Inflammatory macrophage treated with lipopolysaccharide for 1 hour (primary cell): ENCODE results near the gene ZFP62.

Experiments used
- DNase-seq, 2 donors: peaks; one replicate each; pipeline ENCODE4 v3.0.0-alpha.2; 2020 to 2022

The ZFP62 gene

DNA sequence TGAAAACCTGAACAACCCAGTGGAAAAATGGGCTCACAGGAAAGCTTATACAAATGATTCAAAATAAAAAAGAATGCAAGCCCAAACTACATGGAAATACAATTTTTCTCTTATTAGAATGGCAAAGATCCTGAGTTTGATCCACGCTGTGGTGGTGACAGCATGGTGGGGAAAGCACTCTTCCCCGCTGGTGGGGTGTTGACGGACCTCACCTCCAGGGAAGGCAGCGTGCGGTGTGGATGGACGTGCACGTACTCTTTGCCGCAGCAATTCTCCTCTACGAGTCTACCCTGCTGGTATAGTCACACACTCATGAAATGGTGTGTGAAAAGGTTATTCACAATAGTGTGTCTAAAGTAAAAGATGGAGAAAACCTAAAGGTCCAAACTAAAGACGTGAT, 5.9 kb upstream of the ZFP62 start:
- DNase-seq = no peak

DNA sequence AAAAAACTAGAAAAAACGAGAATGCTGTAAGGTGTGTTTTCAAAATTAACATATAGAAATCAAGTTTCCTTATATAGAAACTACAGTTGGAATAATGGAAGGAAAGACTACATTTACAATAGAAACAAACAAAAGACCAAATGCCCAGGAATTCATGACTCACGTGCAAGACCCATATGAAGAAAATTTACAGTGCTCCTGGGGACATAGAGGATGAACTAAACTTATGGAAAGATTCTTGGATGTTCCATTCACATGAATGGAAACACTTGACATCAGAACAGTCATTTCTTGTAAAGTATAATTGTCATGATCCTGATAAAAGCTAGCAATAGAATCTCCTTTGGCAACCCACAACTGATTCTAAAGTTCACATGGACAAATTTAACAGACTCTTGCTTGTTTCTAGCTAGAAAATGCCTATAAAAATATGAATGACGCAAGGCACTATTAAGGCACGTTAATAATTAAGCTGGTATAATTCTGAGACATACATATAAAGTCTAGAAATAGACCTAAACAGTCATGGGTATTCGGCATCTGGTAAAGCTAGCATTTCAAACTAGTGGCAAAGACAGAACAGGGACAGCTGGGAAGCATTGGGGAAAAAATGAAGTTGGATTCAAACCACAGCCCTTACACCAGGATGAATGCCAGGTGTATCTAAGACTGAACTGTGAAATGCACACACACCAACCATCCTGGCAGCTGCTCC, 5.1 kb upstream of the ZFP62 start:
- DNase-seq = no peak

DNA sequence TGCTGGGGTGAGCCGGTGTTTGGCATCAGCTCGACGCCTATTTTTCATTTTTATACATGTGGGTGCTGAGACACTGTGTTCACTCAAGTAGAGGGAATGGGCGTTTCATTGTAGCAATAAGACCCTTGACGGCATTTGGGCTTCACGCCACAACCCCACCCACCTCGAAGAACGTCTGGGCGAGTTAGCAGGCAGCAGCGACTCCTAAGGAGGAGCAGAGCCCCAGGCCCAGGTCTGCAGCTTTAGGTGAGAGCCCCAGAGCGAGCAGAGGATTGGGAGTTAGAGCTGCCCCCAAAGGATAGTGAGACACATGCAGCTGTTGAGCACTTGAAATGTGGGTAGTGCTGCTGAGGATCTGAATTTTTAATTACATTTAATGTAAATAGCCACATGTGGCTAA, 1.6 kb upstream of the ZFP62 start:
- DNase-seq = no peak

DNA sequence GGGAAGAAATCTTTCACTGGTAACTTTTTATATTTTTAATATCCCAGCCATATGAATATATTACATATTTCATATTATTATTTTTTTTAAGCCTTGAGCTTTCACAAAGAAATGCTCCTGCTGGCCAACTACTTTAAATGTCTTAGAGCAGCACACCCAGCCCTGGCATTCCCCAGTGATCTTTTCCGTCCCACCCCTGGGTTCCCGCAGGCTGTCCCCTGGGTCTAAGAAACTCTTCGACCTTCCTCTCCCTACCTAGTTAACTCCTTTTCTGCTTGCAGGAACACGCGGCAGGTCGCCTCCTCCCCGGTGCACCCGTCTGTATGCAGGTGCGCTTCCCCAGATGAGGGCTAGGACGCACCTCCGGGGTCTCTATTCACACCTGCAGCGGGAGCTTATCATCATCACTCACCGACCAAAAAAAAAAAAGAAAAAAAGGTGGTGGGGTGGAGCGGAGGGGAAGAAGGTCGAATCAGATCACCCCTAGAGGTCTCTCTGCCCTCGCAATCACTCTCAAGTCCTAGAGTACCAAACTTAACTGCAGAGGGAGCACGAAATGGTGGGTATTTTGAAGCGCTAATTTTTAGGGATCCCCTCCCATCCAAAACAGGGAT, 696 bp downstream of the ZFP62 start:
- peak; percentile 29 to 31 for DNase-seq

DNA sequence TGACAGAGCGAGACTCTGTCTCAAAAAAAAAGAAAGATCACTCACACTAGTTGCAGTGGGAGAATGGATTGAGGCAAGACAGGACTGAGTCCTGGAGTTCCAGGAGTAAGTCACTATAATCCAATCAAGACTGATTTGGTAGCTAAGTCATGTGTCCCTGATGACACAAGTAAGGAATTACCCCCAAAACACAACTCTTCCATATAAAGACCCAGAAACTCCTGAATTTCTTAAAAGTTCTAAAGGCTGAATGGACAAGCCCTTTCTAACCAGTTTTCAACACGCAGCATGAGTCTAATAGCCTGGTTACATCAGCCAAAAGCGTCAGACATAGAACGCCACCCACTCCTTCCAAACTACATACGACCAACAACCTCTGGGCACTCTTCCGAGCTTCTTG, 2.5 kb downstream of the ZFP62 start:
- DNase-seq = peak; percentile 59 to 79

DNA sequence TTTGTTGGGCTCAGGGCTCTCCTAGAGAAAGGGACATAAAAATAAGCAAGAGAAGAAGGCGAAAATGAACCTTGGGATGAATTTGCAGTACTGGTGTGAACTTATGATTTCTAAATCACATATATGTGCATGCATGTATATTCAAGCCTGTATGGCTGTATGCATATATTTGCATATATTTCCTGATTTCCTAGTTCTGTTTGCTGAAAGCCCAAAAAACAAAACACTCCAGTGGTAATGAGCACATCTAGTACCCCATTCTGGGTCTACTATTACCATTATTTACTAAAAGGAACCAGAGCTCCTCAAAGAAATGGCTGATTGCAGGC, 7.3 kb downstream of the ZFP62 start:
- DNase-seq = no peak

DNA sequence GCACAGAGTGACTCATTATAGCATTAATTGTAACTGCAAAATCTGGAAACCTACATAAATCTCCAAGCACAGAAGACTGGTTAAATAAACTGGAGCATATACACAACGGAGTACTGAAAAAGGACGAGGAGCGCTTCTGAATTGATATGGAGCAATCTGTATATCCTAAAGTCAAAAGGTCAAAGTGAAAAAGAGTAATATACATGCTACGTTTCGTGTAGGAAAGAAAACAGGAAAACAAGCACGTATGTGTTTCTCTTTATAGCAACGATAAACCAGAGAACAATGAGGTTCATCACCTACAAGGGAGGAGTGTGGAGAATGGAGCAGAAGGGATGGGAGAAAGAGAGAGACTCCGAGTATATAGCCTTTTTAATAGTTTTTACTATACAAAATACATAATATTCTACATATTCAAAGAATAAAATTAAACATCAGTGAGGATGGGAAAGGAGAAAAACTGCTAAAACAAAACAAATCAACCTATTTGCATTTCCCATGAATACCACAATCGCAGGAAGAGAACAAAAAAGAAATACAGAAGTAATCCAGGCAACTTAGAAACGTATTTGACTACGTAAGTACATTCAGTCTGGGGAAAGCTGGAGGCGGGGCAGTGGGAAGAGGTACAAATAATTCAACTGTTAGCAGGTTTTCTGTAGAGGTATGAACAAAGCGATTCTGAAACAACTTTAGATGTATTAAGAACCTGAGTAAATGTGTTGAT, 7.8 kb downstream of the ZFP62 start:
- no peak for DNase-seq

DNA sequence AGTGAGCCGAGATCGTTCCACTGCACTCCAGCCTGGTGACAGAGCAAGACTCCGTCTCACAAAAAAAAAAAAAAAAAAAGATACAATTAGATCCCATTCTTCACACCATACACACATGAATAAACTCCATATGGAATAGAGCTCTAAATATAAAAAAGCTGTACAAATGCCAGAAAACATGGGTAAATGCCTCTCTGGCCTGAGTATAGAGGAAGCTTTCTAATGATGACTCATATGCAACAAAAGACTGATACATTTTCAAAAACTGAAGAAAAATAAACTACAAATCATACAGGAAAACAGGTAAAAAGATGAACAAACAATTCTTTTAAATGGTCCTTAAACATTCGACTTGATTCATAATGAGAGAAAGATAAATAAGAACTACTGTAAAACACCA, 8.6 kb downstream of the ZFP62 start:
- DNase-seq = no peak

DNA sequence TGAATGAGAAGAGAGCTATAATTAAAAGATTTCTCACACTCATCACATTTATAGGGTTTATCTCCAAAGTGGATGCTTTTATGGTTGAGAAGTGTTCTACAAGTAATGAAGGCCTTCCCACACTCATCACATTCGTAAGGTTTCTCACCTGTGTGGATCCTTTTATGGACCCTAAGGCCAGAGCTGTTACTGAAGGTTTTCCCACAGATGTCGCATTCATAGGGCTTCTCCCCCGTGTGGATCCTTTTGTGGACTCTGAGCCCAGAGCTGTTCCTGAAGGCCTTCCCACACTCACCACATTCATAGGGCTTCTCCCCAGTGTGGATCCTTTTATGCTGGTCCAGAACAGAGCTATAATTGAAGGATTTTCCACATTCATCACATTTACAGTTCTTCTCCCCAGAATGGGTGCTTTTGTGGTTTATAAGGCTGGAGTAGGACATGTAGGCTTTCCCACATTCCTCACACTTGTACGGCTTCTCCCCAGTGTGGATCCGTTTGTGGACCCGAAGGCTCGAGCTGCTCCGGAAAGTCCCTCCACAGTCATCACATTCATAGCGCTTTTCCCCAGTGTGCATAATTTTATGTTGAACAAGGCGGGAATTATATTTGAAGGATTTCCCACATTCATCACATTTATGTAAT, 10.5 kb downstream of the ZFP62 start:
- no peak for DNase-seq

DNA sequence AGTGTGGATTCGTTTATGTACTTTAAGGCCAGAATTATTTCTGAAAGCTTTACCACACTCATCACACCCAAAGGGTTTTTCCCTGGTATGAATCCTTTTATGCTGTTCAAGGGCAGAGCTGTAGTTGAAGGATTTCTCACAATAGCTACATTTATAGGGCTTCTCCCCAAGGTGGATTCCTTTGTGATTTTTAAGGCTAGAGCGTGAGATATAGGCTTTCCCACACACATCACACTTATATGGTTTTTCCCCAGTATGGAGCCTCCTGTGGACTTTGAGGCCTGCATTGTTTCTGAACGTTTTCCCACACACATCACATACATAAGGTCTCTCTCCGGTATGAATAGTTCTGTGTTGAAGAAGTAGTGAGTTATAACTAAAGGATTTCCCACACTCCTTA, 11.2 kb downstream of the ZFP62 start:
- DNase-seq = no peak

DNA sequence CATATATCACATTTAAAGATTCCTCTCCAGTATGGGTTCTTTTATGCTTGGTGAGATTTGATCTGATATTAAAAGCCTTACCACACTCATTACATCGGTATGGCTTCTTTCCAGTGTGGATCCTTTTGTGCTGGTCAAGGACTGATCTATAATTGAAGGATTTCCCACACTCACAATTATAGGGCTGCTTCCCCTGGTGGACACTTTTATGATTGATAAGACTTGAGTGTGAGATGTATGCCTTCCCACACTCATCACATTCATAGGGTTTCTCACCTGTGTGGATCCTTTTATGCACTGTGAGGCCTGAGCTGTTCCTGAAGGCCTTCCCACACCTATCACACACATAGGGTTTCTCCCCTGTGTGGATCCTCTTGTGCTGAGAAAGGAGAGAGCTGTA, 12.2 kb downstream of the ZFP62 start:
- DNase-seq = no peak

DNA sequence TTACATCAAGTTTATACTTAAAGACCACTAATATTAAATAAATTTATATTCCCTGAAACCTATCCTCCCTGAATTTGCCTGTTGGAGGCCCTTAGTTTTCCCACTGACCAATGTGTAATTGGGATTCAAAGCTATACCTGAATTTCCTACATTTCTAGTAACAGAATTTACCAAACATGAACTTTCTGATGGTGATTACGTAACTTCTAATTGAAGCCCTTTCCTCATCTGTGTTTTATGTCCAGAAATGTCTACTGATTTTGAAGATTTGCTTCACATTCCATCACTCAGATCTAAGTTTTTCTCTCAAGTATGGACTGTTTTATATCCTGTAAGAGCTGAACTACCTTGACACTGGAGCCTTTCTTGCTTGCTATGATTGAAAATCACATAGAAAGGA, 12.8 kb downstream of the ZFP62 start:
- no peak for DNase-seq

DNA sequence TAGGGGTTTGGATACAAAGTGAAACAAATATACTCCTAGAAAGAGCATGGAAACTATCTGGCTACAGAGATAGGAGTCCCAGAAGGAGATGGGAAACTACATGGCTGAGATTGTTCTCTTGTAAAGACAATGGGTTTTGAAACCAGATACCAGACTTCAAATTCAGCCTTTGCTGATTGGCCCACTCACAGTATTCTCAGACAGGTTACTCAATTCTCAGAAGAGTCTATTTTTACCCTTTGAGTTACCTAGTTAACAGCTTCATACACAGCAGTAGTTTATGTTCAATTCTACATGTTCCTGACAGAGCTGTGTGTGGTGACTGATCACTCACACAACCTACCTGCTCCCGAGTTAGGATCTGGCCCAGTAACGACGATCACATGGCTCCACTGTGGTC, 14.1 kb downstream of the ZFP62 start:
- no peak for DNase-seq

DNA sequence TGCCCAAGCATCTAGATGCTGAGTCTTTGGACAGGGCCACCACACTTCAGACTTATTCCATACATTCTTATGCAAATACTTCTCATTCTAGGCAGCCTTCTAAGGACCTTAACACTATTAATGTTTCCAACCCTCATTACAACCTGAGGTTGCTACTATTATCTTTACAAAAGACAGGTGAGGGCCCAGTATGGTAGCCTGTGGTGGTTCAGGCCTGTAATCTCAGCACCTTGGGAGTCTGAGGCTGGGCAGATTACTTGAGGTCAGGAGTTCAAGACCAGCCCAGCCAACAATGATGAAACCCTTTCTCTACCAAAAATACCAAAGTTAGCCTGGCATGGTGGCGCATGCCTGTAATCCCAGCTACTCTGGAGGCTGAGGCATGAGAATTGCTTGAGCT, 16.2 kb downstream of the ZFP62 start:
- no peak for DNase-seq

DNA sequence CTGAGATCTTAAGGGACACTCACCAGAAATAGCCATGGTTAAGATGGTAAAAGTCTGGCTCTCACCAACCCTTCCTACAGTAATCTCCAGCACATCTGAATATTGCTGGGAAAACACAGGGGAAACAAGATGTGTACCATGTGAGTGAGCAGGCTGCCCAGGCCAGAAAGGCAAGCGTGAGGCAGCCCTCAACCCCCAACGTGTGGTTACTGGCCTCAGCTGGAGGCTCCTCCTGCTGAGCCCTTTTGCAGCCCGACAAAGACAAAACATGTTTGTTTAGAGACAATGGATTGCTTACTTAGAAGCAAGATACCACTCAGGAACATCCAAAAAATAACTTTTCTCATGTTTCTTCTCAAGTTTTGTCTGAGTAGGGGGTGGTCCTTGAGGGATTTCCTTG, 16.6 kb downstream of the ZFP62 start:
- DNase-seq = no peak

DNA sequence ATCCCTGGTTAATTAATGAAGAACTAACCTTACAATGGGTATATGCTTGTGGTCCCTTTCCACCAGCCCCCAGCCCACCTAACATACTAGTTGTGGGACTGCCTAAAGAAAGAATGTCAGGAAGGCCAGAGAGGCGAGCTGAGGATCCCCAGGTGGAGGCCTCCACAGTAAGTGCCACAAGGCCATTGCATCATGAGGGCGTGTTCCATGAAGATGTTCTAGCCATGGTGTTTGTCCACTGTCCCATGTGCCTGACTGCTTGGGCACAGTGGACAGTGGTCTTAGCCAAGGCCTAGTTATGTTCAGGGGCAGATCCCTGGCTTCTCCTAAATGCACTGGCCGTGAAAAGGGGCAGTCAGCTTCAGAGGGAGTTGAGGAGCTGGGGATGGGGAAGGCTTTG, 21.1 kb downstream of the ZFP62 start:
- DNase-seq = no peak

DNA sequence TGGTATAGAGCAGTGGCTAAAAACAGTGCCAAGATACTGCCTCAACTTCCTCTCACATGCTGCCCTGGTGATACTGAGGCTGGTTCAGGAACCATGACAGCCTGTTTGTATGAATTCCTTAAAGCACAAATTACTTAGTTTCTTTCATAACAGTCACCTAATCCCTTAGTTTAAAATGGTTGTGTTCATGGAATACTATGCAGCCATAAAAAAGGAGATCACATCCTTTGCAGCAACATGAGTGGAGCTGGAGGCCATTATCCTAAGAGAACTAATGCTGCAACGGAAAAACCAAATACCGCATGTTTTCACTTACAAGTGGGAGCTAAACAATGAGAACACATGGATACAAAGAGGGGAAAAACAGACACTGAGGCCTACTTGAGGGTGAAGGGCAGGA, 21.8 kb downstream of the ZFP62 start:
- no peak for DNase-seq

DNA sequence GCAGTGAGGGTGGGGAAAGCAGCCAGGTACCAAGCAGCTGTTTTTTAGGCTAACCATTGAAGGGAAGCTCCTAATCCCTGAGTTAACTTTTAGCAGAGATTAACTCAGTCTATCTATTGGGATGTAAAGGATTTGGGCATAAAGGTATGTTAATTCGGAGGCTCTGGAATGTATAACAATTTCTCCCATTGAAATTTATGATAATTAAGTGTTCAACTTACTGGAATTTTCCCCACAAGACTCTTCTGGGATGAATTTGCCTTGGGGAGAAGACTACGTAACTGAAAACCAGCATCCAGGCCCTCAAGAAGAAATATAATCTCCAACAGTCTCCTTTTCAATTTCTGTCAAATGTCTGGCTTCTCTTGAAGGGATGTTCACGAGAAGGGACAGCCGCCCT, 23.6 kb downstream of the ZFP62 start:
- DNase-seq = no peak

DNA sequence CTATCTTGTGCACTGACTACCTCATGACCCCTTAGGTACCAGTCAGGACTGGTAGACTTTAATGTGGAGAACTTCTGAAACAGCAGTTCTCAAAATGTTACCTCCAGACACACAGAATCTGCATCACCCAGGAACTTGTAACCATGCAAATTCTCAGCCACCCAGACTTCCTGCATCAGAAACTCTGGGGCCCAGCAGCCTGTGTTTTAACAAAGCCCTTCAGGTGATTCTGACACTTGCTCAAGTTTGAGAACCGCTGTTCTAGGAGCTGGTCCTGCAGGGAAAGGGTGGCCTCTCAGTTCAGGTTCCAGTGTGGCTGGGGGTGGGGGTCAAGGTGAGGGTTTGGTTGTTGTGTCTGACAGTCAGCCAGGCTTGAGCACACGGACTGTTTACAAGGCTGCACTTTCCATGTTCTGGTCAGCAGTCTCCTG, 28.4 kb downstream of the ZFP62 start:
- no peak for DNase-seq

DNA sequence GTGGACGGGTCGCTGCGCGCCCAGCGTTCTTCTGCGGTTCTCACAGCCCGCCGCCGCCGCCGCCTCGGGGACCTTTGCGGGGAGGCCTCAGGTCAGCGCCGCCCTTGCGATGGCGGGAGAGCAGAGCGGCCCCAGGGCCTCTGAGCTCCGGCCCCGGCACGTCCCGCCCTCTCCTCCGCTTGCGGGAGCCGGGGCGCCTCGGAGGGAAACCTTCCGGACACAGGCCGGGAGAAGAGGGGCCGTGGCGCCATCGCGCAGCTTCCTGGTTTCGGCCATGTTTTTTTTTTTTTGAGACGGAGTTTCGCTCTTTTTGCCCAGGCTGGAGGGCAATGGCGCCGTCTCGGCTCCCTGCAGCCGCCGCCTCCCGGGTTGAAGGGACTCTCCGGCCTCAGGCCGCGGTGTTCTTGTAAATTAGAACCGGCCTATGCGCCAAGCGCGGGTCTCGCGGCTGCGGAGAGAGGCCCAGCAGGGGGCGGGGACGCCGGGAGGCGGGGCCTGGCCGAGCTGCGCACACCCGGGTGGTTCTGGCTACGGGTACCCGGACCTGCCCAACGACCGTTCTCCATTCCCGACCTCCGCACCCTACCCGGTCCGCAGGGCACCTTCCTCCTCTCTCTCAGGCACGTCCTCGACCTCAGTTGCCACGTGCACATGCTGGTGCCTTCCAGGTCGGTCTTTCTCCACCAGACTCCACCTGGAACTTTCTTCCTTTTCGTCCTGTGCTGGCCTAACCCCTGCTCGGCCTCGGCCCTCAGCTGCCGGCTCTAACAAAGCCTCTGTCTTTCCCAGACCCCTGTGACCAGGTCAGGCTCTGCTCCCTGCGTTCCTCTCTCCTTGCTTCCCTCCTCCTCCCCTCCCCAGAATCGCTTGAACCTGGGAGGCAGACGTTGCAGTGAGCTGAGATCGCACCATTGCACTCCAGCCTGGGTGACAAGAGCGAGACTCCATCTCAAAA, 29.7 kb downstream of the ZFP62 start:
- DNase-seq = peak; percentile 69 to 78

DNA sequence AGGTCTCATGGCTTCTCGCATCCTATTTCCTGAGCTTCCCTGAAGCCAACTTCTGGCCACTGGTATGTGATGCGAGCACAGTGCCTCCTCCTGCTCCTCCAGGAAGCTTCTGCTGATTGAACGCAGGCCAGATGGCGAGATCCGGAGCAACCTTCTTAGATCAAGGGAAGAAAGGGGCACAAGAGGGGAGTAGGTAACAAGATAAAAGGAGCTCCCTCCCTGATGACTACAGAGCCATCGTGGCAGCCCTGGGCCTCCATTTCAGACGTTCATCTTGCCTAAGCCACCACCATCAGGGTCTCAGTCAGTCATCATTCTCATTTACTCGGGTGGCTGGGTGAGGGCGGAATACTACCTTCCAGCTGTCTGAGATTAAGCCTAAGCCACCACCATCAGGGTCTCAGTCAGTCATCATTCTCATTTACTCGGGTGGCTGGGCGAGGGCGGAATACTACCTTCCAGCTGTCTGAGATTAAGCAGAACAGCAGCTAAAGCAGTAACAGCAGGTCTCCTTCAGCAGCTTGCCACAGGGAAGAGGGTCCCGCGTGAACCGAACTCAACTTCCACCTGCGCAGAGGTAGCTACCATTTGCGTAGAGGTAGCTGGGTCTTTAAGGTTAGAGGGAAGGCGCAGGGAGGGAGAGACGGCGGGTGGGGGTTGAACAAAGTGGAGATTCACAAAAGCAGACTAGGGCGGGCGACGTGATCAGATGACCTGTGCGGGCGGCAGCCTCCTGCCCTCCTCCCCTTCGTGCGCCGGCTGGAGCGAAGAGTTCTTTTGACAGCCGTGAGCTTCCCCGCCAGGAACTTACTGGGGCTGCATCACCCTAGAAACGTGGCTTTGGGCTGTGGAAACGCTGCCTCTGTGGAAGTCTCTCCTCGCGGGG, 30.6 kb downstream of the ZFP62 start:
- peak; percentile 79 to 90 for DNase-seq

DNA sequence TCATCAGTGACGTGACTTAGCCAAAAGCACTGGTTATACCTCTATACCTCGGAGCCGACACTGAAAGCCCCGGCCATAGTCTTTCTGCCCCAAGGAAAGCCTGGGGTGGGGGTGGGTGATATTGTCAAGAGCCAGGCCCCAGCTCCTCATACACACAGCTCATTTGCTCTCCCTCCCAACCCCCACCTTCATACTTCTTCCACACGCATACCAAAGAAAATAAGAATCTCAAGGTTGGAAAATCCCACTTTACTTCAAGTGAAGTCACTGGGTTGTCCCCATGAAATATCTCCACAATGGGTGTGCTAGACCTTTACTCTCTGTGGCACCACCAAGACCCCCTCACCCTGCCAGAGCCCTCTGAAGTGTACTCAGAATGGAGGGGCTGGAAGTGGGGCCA, 31.4 kb downstream of the ZFP62 start:
- peak; percentile 84 to 89 for DNase-seq
